OCI-LY7 (cell line): ENCODE measurements around the gene LRRC4. TPM values are rescaled to one million over a fixed set of nuclear protein-coding genes. Genes with fewer than 3 reads are reported as not detected.

Source experiments
- BruUV-seq: library from RNA; stranded (reverse); fragments of 400-500 nt; replicated peaks from 2 replicates; lab custom pipeline; 2021; lab: Mats Ljungman, UMichigan
- CTCF ChIA-PET: fragments of 300-600 bp; sonication (Branson Sonifier 250); formaldehyde crosslinking; loops from one replicate; lab custom pipeline; 2022; ENCODE audit warnings: antibody characterized with exemption; ENCODE audit not compliant: unreplicated experiment; lab: Charles Lee
- POLR2A ChIA-PET: fragments of 300-600 bp; sonication (Branson Sonifier 250); formaldehyde crosslinking; loops from one replicate; lab custom pipeline; 2022; ENCODE audit warnings: antibody characterized with exemption; lab: Charles Lee
- DNase-seq: peaks from one replicate; pipeline ENCODE4 v3.0.0-alpha.2; 2015; ENCODE audit warnings: low spot score
- H2AFZ ChIP-seq: fragments of 200-600 bp; sonication (generic), shearing (Covaris generic); 2 replicates; pipeline ENCODE4 v1.6.1; 2014; ENCODE audit warnings: mild to moderate bottlenecking, antibody characterized with exemption, low read length, moderate library complexity
- H3K27ac ChIP-seq: fragments of 200-600 bp; sonication (generic); 2 replicates; pipeline ENCODE4 v1.5.1; 2014; ENCODE audit warnings: mixed run types, low read depth, mild to moderate bottlenecking, moderate library complexity, low read length, inconsistent platforms; ENCODE audit not compliant: poor library complexity, severe bottlenecking
- H3K36me3 ChIP-seq: fragments of 200-600 bp; sonication (generic); 2 replicates; pipeline ENCODE4 v1.6.1; 2014; ENCODE audit warnings: mild to moderate bottlenecking, antibody characterized with exemption, low read length, moderate library complexity, mixed read lengths; ENCODE audit not compliant: insufficient read depth
- H3K4me1 ChIP-seq: fragments of 200-600 bp; sonication (generic); 2 replicates; pipeline ENCODE4 v1.5.1; 2014; ENCODE audit warnings: mild to moderate bottlenecking, low read length; ENCODE audit not compliant: insufficient read depth, poor library complexity, severe bottlenecking
- H3K4me2 ChIP-seq: fragments of 200-600 bp; sonication (generic); 2 replicates; pipeline ENCODE4 v1.6.1; 2014; ENCODE audit warnings: mild to moderate bottlenecking, low read length
- H3K4me3 ChIP-seq: fragments of 200-600 bp; sonication (generic); 2 replicates; pipeline ENCODE4 v1.5.1; 2014; ENCODE audit warnings: mild to moderate bottlenecking, low read depth, low read length; ENCODE audit not compliant: poor library complexity, severe bottlenecking
- H3K79me2 ChIP-seq: fragments of 200-600 bp; sonication (generic); 2 replicates; pipeline ENCODE4 v1.6.1; 2016; ENCODE audit warnings: low read depth, mild to moderate bottlenecking, low read length, moderate library complexity, mixed read lengths; ENCODE audit not compliant: insufficient read depth
- H3K9me2 ChIP-seq: fragments of 200-600 bp; sonication (generic); 2 replicates; pipeline ENCODE4 v1.6.1; 2016; ENCODE audit warnings: mild to moderate bottlenecking, low read length, mixed read lengths; ENCODE audit not compliant: insufficient read depth
- H3K9me3 ChIP-seq: fragments of 200-600 bp; sonication (generic); 2 replicates; pipeline ENCODE4 v1.6.1; 2014; ENCODE audit warnings: mild to moderate bottlenecking, mixed run types, low read length, mixed read lengths
- H4K20me1 ChIP-seq: fragments of 200-600 bp; sonication (generic); 2 replicates; pipeline ENCODE4 v1.6.1; 2014; ENCODE audit warnings: mild to moderate bottlenecking, antibody characterized with exemption, low read length, moderate library complexity, mixed read lengths; ENCODE audit not compliant: insufficient read depth
- CTCF ChIP-seq: fragments of 200-600 bp; sonication (generic); conservative IDR thresholded peaks from 2 replicates; pipeline ENCODE4 v1.5.1; 2014; ENCODE audit warnings: mild to moderate bottlenecking, antibody characterized with exemption, low read length, moderate library complexity, mixed read lengths
- EZH2phosphoT487 ChIP-seq: fragments of 200-600 bp; sonication (generic); IDR thresholded peaks from 2 replicates; pipeline ENCODE4 v1.6.1; 2018; ENCODE audit warnings: low read depth, borderline replicate concordance, mild to moderate bottlenecking, mixed run types, antibody characterized with exemption, low read length, moderate library complexity, mixed read lengths
- intact Hi-C: fragments of 100-400 bp; cut with micrococcal nuclease; formaldehyde crosslinking; loops from one replicate; pipeline ENCODE4 v1.10.0; 2022; ENCODE audit not compliant: unreplicated experiment
- total RNA-seq, 2 experiments: library from RNA; depleted of rRNA in 1 of 2; stranded (reverse); fragments of >200 nt in 1 of 2; shearing (Covaris generic) in 1 of 2; gene quantifications; 2 replicates each; pipeline ENCODE4 v1.2.3, GENCODE V29; 2014 to 2022

LRRC4 gene
- total RNA-seq, 2 experiments from 2014 or later, result not detected

- H2AFZ ChIP-seq, result no peak overlapping the region
- H3K4me1 ChIP-seq, result no peaks in the 10 kb centered on the region
- no peaks in the 10 kb centered on the region for H3K9me3 ChIP-seq
- no peaks in the 10 kb centered on the region for H3K36me3 ChIP-seq
- DNase-seq, result peak; percentile 18
- POLR2A ChIA-PET, result interaction anchor here (0.7 to 1.4 kb wide), 2 partner anchors 10 to 925 kb away, joined by 3 to 4 read pairs; no protein-coding TSS in a partner anchor
- TF ChIP-seq CTCF (peak; percentile 69), EZH2phosphoT487 (no peak)
- intact Hi-C loops, result loop anchor here (2.0 to 5.0 kb wide), 3 partner anchors 102 to 328 kb away; no protein-coding TSS in a partner anchor
- CTCF ChIA-PET, result interaction anchor here (1.1 to 1.5 kb wide), 2 partner anchors 24 to 328 kb away, joined by 3 read pairs; no protein-coding TSS in a partner anchor
- BruUV-seq, result no TSS peak
- no peak overlapping the region for H3K4me2 ChIP-seq
- H3K79me2 ChIP-seq, result no peaks in the 10 kb centered on the region
- no peak overlapping the region for H3K4me3 ChIP-seq
- H3K9me2 ChIP-seq, result no peaks in the 10 kb centered on the region
- peaks cover 21% of the 10 kb centered on the region for H4K20me1 ChIP-seq
- H3K27ac ChIP-seq, result no peak overlapping the region
These were observed 4.5 kb upstream of the LRRC4 start for GRCh38 chr7:128035712-128036111.

DNA sequence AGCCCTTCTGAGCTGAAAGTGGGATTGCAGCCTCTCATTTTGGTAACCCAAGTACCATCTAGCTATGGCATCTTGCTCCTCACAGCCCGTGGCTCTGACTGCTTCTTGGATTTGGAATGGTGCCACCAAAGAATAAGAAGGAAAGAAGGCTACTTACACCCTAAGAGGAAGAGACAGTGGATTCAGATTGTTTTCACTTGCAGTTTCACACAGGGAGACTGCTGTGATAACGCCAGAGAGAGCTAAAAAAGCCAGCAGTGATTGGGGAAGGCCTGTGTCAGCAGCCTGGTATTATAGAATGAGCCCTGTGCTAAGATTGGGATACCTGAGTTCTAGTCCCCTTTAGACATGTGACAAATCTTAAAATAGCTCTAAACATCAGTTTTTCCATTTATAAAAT is 3.6 kb upstream of the LRRC4 start:
- intact Hi-C loops, result loop anchor here (2.0 to 5.0 kb wide), 3 partner anchors 102 to 328 kb away; no protein-coding TSS in a partner anchor
- no peak for TF ChIP-seq CTCF
- no peak for TF ChIP-seq EZH2phosphoT487
- H3K9me3 ChIP-seq, result no peaks in the 10 kb centered on the region
- no peaks in the 10 kb centered on the region for H3K9me2 ChIP-seq
- no peaks in the 10 kb centered on the region for H3K79me2 ChIP-seq
- no peak overlapping the region for H3K27ac ChIP-seq
- no peak overlapping the region for H3K4me2 ChIP-seq
- H2AFZ ChIP-seq, result no peak overlapping the region
- no peaks in the 10 kb centered on the region for H3K4me1 ChIP-seq
- ChIA-PET CTCF (interaction anchor here (0.6 to 1.5 kb wide), 3 partner anchors 76 to 327 kb away, joined by 3 read pairs; no protein-coding TSS in a partner anchor), POLR2A (interaction anchor here (0.7 to 1.5 kb wide), 5 partner anchors 10 to 926 kb away, joined by 3 to 6 read pairs (median 3); no protein-coding TSS in a partner anchor)
- no peak for DNase-seq
- H4K20me1 ChIP-seq, result peaks cover 21% of the 10 kb centered on the region
- no TSS peak for BruUV-seq
- no peak overlapping the region for H3K4me3 ChIP-seq
- H3K36me3 ChIP-seq, result no peaks in the 10 kb centered on the region

GRCh38 chr7:128033246-128033645 is 2.0 kb upstream of the LRRC4 start:
- intact Hi-C loops, result no loop called here
- Histone ChIP-seq H3K9me2 (no peaks in the 10 kb centered on the region), H3K79me2 (no peaks in the 10 kb centered on the region), H3K27ac (no peak overlapping the region), H3K4me2 (no peak overlapping the region), H3K9me3 (no peaks in the 10 kb centered on the region), H4K20me1 (peaks cover 21% of the 10 kb centered on the region), H2AFZ (no peak overlapping the region), H3K36me3 (peaks cover 11% of the 10 kb centered on the region), H3K4me3 (no peak overlapping the region), H3K4me1 (no peaks in the 10 kb centered on the region)
- ChIA-PET POLR2A (interaction anchor here (0.6 kb wide), 1 partner anchor 33 kb away, joined by 3 read pairs; no protein-coding TSS in a partner anchor), CTCF (interaction anchor here (1.1 kb wide), 1 partner anchor 122 kb away, joined by 3 read pairs; no protein-coding TSS in a partner anchor)
- BruUV-seq, result no TSS peak
- TF ChIP-seq CTCF (no peak), EZH2phosphoT487 (no peak)
- no peak for DNase-seq
